ENCODE results near the gene ZNF135. TPM values are rescaled to one million over a fixed set of nuclear protein-coding genes. Genes with fewer than 3 reads are reported as not detected.

The ZNF135 gene
- total and polyA plus RNA-seq, 2 of the 4 experiments (the other 2 are of a cell fraction) = 2.4 to 2.7 TPM

DNA sequence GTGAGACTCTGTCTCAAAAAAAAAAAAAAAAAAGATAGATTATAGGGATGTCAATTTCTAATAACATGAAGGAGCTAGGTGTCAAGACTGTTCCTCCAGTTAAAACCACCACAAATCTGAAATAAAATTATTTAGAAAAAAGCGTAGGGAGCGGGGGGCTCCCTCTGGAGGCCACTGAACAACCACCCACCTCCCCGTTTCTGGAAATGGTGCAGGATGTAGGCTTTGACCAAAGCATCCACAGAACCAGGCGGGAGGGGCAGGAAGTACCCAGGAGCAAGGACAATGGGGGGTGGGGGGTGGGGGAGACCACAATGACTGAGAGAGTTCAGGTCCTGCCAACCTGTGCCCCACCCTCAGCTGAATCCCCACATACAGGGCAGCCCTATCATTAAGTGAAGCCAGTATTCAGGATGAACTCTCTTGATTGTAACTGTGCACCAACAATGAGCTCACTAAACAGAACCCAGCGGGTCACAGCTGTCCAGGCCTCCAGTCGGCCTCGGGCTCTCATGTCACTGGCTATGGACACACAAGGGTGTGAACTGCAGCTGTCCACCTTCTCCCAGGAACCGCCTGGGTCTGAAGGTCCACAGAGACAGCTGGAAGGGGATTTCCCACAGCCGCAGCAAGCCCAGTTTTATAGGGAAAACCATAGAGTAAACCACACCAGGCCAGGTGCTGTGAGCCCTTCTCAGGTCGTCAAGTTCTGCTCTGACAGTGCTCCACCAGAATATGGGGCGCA, 32.3 kb downstream of the ZNF135 start:
- no peak for DNase-seq

More for the DNA sequence above, 32.3 kb downstream of the ZNF135 start:
- H2BK120ac ChIP-seq (ENCODE audit: low read depth, low read length) = no peak overlapping the region
- ChIA-PET POLR2A (ENCODE audit: unreplicated experiment) (no interaction called here), CTCF (no interaction called here)
- 72% methylated on average over 3 of the region's 11 CpGs; no CpG with 5 or more reads in 1 of the 2 experiments for WGBS, 2 experiments (ENCODE audit: extremely low coverage in 2 of 2, insufficient read length in 1 of 2)
- H4K5ac ChIP-seq (ENCODE audit: low read depth, low read length) = no peak overlapping the region
- no peaks in the 10 kb centered on the region for H3K27me3 ChIP-seq (ENCODE audit: control insufficient read depth, insufficient read depth, low read length)
- H2AK9ac ChIP-seq (replicated peaks; ENCODE audit: low read depth, low read length, poor library complexity) = no peak overlapping the region
- intact Hi-C loops (cut with micrococcal nuclease) = no loop called here
- no peak overlapping the region for H3K4me2 ChIP-seq (ENCODE audit: low read depth, low read length)
- H3K9me3 ChIP-seq (ENCODE audit: control insufficient read depth, insufficient read depth, low read length) = peaks cover 77% of the 10 kb centered on the region
- TF ChIP-seq, protein P1, sequence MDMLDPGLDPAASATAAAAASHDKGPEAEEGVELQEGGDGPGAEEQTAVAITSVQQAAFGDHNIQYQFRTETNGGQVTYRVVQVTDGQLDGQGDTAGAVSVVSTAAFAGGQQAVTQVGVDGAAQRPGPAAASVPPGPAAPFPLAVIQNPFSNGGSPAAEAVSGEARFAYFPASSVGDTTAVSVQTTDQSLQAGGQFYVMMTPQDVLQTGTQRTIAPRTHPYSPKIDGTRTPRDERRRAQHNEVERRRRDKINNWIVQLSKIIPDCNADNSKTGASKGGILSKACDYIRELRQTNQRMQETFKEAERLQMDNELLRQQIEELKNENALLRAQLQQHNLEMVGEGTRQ (IDR thresholded peaks at IDR 0.05; ENCODE audit: low read depth, low read length) = no peak
- TF ChIP-seq SMC3 (IDR thresholded peaks at IDR 0.05; ENCODE audit: low read depth, low read length) (no peak), RAD21 (IDR thresholded peaks at IDR 0.05; ENCODE audit: low read length) (no peak), POLR2A (IDR thresholded peaks at IDR 0.05; ENCODE audit: low read depth, low read length) (no peak), RFX5 (IDR thresholded peaks at IDR 0.05; ENCODE audit: low read depth, low read length) (no peak), NFE2L2 (IDR thresholded peaks at IDR 0.05; ENCODE audit: low read depth, low read length) (no peak), BHLHE40 (IDR thresholded peaks at IDR 0.05; ENCODE audit: low read depth, low read length) (no peak), MAFK (IDR thresholded peaks at IDR 0.05; ENCODE audit: low read depth, low read length) (no peak), RCOR1 (IDR thresholded peaks at IDR 0.05; ENCODE audit: insufficient replicate concordance, low read length) (no peak), MXI1 (IDR thresholded peaks at IDR 0.05; ENCODE audit: borderline replicate concordance, low read depth, low read length) (no peak), CEBPB (IDR thresholded peaks at IDR 0.05; ENCODE audit: low read depth, low read length) (no peak)
- TF ChIP-seq, protein P2, sequence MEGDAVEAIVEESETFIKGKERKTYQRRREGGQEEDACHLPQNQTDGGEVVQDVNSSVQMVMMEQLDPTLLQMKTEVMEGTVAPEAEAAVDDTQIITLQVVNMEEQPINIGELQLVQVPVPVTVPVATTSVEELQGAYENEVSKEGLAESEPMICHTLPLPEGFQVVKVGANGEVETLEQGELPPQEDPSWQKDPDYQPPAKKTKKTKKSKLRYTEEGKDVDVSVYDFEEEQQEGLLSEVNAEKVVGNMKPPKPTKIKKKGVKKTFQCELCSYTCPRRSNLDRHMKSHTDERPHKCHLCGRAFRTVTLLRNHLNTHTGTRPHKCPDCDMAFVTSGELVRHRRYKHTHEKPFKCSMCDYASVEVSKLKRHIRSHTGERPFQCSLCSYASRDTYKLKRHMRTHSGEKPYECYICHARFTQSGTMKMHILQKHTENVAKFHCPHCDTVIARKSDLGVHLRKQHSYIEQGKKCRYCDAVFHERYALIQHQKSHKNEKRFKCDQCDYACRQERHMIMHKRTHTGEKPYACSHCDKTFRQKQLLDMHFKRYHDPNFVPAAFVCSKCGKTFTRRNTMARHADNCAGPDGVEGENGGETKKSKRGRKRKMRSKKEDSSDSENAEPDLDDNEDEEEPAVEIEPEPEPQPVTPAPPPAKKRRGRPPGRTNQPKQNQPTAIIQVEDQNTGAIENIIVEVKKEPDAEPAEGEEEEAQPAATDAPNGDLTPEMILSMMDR (conservative IDR thresholded peaks at IDR 0.05; ENCODE audit: low read depth, low read length) = no peak
- no peak overlapping the region for H3K23ac ChIP-seq (ENCODE audit: low read depth, low read length)
- H3K9ac ChIP-seq (ENCODE audit: low read depth, low read length) = no peak overlapping the region
- H2BK15ac ChIP-seq (ENCODE audit: low read depth, low read length) = no peak overlapping the region
- no peak overlapping the region for H3K18ac ChIP-seq (ENCODE audit: low read depth, low read length)
- no peak overlapping the region for H2BK5ac ChIP-seq (ENCODE audit: low read depth, low read length, poor library complexity, severe bottlenecking)
- H3K4ac ChIP-seq (ENCODE audit: low read depth, low read length) = no peak overlapping the region
- H4K20me1 ChIP-seq (ENCODE audit: insufficient read depth, low read length) = no peaks in the 10 kb centered on the region
- H3K14ac ChIP-seq (replicated peaks; ENCODE audit: low read depth, low read length) = no peak overlapping the region
- dilution Hi-C loops (cut with HindIII; ENCODE audit: low sequenced_read_pairs, unreplicated experiment) = no loop called here
- H3K27ac ChIP-seq (ENCODE audit: insufficient read depth, low read length) = no peak overlapping the region
- no peak overlapping the region for H2AFZ ChIP-seq (replicated peaks; ENCODE audit: low read length, poor library complexity)
- ATAC-seq (ENCODE audit: low read depth) = no peak
- no peak overlapping the region for H3K4me3 ChIP-seq (ENCODE audit: insufficient read depth, low read depth, low read length)
- no peak overlapping the region for H3K56ac ChIP-seq (ENCODE audit: extremely low read depth, insufficient read depth, low read length)
- H2AK5ac ChIP-seq (ENCODE audit: low read depth, low read length) = no peak overlapping the region
- no peak overlapping the region for H4K91ac ChIP-seq (ENCODE audit: insufficient read depth, low read depth, low read length)
- no peak overlapping the region for H4K8ac ChIP-seq (ENCODE audit: low read depth in 2 of 2, low read length in 2 of 2)
- in situ Hi-C loops (cut with MboI; ENCODE audit: low sequenced_read_pairs) = no loop called here
- no TSS peak for BruUV-seq (replicated peaks)
- no peaks in the 10 kb centered on the region for H3K9me1 ChIP-seq (ENCODE audit: insufficient read depth, low read length)
- H3K79me1 ChIP-seq (ENCODE audit: low read depth in 1 of 2, low read length in 2 of 2) = no peaks in the 10 kb centered on the region
- H3K36me3 ChIP-seq (ENCODE audit: control insufficient read depth, insufficient read depth, low read length) = peaks cover 21% of the 10 kb centered on the region
- H3K4me1 ChIP-seq (ENCODE audit: control insufficient read depth, insufficient read depth, low read length) = no peaks in the 10 kb centered on the region
- no peak overlapping the region for H2BK20ac ChIP-seq (ENCODE audit: low read depth, low read length)
